Measurements from ENCODE around the gene VILL.

The VILL gene

DNA sequence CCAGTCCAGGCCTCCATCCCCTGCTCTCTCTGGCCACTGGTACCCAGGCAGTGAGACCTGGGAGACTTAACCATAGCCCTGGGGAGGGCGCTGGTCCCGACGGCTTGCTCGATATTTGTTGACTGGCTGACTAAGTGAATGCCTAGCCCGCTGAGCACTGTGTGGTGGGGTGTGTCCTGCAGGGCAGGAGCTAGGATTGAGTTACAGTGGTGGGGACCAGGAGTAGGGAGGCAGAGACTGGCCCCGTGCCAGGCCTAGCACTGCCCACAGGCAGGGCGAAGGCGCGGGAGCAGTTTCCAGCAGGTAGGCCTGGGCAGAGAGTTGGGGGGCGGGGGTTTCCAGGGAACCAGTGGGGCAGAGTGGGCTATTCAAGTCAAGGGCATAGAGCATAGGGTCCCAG is at the start of gene VILL:
Gene VILL (plus strand): TSS at position 260 of the 400 bp plus-strand sequence. CDS start 2,887 bp downstream, outside the sequence.
- peak; percentile 47 for DNase-seq

DNA sequence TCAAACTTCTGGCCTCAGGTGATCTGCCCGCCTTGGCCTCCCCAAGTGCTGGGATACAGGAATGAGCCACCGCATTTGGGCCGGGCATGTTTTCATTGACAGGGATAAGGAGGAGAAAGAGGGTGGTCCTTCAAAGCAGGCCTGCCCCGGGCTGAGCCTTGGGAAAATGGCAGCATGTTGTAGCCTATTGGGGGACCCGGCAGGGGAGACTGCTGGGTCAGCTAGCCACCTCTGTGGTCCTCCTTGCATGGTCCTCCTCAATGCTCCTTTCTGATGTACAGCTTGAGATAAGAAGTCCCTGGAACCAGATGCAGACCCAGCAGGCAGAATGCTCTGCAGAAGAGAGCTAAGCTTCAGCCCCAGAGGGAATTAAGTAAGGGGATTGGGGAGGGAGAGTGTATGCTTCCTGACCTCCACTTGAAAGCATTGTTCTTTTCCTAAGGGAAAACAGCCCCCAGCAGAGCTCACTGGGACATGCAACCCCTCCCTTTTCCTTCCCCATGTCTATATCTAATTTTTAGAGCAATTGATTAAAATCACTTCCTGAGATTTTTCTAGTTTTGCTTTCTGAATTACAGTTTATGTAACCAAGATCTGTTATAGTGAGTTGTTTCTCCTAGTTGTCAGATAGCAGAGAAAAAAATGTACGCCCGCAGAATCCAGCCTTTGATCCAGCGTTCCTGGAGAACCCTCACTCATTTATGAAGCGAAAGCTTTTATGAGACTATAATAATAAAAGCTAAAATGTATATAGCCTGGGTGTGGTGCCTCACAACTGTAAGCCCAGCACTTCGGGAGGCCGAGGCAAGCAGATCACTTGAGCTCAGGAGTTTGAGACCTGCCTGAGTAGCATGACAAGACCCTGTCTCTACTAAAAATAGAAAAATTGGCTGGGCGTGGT is 48.7 kb upstream of the VILL start:
- DNase-seq: no peak

DNA sequence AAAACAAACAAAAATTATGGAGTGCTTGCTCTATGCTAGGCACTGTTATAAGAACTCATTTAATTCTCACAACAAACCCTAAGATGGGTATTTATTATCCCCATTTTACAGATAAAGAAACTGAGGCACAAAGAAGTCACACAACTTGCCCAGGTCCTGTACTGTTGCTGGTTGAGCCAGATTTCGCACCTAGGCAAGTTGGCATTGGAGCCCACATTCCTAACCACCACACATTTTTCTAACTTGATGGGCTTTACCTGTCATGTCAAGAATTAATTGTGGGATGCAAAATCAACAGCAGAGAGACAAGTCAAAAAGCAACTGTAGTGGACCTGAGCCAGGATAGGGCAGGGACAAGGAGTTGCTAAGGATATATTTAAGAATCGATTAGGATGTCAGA is 47.9 kb upstream of the VILL start:
- DNase-seq: no peak

DNA sequence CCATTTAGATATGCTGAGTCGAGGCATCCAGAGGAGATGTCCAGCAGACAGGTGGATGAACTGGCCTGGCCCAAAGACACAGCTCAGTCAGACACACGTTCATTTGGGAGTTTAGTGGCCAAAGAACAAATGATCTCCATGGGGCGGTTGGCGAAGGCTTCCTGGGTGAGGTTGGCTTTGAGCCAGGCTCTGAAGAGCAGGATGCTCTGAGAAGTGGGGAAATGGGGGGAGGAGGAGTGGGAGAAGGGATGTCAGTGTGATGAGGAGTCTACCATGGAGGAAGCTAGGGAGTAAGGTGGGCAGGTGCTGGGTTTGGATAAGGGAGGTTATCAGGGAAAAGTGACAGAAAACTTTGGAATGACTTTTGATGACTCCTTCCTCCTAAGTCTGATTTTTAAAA is 47.5 kb upstream of the VILL start:
- DNase-seq: no peak

DNA sequence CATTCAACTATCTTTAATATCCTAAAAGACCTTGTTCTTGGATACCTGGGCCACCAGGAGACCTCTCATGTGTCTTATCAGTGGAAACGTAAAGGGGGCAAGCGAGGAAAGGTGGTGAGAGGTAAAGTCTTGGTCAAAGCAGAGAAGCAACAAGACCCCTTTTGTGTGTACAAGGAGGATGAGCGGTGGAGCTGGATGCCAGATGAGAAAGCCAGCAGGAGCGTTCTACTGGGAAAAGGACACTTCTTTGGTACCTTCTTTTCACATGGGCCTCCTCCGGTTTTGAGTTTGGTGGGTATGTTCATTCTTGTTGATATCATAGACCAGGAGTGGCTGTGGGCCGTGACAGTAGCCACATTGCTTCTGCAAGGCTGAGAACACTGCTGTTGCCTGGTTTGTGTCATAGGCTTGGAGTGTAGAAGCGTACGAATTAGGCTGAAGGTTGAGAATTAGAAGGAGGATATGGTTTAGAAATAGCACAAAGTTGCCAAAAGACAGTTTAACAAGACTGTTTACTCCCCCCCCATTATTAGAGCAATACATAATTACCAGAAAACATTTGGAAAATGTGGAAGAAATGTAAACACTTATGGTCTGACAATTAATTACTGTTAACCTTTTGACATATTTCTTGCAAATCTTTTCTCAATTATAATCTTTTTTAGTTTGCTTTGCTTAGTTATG is 46.8 kb upstream of the VILL start:
- no peak for DNase-seq

DNA sequence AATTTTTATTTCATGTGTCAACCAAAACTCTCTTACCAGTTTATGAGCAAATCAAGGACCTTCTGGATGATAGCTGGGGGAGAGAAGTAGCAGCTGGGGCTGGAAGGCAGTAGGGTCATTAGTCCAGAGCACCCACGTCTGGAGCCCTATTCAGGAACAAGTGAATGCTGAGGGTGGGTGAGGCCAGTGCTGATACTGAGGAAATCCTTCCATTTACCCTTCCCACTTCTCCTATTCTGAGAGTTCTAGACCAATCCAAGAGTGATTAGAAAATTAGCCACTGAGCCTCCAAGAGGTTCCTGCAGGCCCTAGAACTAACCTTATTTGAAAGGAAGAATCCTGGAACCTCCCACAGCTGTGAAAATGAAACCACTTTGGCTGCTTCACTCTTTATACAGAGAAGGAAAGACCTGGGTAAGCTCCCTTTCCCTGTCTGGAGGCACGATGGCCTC is 46.2 kb upstream of the VILL start:
- no peak for DNase-seq

DNA sequence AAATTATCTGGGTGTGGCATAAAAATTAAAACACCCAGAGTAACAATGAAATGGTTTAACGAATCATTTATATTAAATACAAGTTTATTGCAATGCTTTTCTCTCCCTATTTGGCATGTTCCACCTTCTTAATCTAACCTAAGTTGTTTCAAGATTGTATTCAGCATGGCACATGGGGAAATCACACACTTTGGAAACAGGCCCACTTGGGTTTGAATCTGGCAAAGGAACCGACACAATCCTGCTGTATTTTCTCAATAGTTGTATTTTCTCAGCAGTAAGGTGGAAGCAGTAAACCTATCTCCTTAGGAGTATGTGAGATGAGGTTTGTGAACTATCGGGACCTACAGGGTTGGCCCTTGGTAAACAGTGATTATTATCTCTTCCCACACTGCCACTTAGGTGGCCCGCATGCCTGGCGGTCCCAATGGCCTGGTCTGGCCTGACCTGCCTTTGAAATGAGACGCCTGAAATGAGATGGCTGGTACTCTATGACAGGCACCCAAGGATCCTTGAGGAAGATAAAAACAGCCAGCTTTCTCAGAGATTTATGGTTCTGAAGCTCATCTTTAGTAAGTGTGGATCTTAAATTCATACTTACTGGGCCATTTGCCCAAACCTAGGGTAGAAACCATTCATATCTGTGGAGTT is 45.3 kb upstream of the VILL start:
- DNase-seq: no peak

DNA sequence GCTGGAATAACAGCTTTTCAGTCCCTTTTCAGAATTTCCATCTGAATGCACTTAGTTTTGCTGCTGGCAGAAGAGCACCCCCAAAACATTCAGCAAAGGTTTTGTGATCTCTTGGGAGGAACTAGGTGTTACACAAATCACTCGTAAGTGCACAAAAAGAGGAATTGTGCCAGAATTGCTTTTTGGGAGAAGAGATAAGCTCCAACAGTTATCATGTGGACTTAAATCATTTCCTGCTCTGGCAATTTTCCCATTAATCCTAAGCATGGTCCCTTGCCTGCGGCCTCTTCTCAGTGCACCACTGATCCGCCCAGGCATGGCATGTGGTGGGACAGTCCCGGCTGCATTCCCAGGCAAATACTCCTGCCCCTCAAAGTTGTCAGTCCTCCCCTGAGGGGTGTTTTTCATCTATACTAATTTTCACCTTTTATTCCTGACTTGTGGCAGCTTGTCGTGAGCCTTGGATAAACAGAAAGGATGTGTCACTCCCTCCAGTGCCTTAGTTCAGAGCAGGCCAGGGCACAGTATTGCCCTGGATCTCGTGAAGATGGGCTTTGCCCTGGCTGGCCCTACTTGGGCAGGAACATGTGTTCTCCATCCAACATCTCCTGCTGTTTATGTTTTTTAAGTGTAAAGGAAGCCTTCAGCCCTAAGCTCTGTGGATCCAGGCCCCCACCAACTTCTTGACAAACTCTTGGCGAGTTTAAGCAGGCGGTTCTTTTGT is 44.6 kb upstream of the VILL start:
- no peak for DNase-seq

DNA sequence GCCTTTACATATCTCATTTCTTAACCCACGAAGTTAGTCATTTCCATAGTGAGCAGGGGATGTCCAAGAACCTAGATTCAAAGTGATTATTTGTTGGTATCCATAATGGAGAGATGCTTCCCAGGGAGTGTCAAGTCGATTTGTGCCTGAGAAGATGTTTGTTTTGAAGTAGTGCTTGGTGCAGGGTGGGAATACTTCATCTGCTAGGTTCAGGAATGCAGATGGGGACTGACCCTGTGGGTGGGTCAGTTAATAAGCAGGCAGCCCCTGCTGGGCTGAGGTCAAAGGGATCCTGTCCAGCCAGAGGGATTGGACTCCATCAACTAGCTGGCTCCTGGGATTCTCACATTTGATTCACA is 44.1 kb upstream of the VILL start:
- DNase-seq: no peak

DNA sequence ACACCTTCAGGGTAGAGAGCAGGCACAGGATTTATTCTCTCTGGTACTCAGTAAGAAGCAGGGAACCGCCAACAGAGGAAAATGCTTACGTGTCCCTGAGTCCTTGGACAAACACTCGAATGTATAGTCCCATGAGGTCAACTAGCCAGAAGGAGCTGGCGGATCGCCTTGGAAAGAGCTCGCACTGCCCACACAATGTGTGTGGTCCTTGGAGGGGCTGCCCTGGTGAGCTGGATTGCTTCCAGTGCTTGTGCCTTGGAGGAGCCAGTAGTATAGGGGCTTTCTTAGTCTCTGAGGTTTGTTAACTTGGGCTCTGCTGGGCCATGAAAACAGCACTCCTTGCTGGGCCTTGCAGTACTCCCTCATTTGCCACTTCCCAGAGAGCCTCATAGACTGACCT is 40.7 kb upstream of the VILL start:
- DNase-seq: no peak

DNA sequence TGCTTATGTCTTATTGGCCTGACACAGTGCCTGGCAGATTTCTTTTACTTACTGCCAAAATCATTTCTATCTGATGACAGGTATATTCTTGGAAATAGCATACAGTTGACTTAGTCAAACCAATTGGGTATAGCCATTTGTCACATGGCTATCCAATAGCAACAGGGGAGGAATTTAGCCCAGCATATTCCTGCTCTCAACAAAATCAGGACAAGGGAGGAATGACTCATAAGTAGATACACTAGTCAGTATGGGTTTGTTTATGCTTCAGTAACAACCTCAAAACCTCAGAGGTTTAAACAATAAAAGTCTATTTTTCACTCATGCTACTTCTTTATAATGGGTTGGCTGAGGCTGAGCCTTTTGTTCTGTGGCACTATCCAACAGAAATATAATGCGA is 38.0 kb upstream of the VILL start:
- DNase-seq: no peak

DNA sequence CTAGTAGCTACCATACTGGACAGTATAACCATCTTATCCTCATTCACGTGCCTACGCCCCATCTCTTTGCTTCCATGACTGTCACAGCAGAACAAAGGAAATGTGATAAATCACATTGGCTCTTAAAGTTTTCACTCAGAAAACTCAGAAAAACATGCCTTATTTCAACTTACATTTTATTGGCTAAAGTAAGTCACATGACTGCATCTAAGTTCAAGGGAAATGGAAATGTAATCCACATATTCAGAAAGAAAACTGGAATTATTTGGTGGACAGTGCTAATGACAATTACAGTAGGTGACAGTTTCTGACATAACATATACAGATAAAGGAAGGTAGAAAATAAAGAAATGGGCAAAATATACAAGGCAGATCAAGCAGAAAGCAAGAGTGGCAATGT is 37.4 kb upstream of the VILL start:
- no peak for DNase-seq

DNA sequence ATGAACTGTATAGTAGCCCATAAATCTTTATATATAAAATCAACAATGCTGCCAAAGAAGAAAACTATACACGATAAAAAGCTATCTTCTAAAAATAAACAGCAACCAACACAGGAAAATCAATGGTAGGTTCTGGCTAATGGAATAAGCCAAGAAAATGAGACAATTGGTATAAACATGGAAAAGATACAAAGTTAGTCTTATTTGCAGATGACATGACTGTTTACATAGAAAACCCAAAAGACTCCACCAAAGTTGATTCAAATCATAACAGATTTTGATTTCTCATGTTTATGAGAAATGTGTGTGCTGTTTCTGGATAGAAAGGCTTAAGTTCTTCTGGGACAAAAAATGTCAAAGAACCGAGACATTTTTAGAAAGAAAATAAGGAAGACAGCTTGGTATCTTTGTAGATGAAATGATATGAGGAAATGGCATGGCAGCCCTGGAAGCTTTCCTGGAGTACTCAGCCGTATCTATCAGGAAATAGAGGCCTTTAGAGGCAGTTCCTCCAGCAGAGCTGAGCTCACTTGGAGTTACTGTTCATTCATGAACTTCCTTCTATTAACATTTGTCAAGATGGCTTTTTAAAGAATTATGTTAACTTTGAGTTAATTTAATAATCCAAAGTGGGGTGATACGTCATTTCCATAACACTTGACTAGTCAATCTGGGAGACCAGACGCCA is 36.7 kb upstream of the VILL start:
- no peak for DNase-seq

DNA sequence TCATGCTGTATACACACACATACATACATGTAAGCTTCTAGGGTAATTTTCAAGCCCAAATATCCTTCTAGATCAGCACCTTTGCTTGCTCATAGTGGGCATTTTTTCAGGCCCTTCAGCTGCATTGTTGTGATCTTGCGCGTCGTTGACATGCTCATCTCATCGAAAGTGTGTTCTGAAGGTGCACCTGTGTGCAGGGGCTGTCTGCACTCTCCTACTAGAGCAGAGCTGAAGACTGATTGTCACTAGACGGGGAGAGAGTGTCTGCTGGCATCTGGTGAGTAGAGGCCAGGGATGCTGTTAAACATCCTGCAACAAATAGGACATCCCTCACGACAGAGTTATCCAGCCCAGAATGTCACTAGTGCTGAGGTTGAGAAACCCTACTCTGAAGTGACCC is 35.7 kb upstream of the VILL start:
- no peak for DNase-seq

DNA sequence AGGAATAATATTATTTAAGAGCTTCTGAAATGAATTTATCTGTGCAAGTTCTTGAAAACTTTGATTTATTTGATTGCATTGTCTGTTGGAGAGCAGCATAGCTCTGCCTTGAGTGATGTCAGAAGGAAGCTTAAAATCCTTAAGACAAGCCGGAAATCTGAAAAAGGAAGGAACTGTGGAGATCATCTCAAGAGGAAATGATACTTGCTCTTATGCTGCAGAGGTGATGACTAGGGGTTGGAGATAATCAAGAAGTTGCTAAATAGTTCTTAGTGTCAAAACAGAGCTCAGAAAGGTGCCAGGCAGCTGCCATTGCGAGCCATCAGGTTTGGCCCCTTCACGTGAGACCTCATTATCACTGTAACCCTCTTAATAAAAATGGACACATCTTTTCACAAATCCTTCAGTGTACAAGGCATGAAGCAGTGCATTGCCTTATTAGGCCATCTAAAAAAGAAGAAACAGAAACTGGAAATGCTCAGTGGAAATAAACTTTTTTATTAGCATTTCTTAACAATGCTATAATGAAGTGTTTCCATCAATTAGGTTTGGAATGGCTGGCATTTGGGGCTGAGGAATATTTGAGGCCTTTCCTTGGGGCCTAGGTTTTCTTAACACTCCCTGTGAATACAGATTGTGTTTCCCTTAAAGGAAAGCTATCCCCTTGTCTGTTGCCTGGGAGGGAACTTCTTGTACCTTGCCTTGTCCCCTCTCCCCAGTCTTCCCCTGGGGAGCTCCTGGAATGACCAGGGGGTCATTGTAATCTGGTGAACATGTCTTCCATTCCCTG is 34.5 kb upstream of the VILL start:
- DNase-seq: no peak

DNA sequence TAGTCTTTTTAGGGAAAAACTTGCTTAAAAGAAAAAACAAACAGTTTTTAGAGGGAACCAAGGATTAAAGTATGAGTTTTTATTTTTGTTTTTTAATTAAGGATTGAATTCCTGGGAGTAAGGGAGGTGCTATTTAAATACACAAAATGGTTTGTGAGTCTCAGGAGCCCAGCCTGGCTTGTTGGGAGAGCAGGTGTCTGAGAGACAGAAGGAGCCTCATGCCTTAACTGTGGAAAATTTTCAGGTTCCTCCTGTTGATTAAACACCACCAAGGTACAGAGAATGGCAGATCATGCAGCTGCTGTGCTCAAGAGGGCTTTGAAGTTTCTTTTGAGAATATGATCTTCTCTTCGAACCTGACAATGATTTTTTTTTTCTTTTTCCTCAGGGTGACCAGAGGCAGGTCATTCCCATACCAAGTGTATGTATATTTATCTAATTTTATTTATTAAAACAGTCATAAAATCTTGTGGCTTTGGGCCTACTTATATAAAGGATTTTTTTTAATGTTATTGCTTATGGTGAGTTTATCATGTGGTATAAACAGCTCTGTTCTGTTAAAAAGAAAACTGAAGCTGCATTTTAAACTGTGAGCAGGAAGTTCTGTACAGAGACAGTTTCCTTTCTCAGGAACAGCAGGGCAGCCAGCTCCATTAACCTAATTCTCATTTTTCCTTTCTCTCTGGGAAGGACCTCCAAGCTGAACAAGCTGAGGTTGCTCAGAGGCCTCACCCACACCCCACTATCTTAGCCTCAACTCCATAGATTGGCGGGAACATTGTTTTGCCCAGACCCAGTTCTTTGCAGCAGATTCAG is 33.7 kb upstream of the VILL start:
- DNase-seq: no peak

DNA sequence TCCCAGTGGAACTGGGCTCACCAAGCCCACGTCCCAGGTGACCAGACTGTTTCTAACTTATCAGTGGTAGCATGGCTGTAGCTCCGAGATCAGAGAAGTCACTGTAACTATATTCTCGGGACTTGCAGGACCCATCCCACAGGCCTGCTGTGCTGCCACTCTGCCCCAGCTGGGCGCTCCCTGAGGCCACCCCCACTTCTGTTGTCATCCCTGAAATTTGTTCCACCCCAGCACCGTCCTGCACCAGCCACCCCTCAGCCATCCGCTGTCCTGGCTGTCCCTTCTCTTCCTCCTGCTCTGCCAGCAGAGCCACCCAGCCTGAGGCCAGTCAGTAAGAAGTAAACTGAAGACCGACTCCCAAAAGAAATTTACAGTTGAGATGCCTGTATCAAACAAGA is 33.0 kb upstream of the VILL start:
- no peak for DNase-seq

DNA sequence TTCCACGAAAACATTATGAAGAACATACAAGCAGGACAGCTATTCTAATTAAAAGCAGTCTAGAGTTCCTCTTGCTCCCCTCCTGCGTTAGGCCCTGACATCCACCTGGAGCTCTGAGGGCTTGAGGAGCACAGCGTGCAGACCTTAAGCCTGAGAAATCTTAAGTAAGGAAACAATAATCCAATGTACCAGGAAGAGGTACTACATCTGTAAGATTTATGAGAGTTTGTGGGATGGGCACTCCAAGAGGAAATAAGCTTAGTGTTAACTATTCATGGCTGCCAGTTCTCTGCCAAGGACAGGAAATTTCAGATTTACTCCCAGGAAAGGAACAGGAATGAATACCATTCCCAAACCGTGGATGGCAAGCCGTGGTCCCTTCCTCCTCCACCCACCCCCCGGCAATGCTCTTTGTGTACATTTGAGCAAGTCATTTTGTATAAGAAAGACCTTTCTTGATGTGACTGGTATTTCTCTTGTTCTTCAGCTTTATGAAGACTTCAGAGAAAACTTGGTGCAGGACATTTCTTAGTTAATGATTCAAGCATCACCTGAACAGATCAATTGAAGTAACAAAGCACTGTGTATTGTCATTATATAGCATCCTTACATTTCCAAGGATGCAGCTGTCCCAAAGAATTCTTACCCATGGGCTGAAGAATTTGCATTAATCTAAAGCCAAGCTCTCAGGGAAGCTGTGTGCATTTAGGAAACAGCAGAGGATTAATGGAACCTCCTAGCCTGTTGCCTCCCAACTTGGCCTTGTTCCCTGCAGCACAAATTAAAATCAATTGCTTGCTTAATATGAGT is 28.8 kb upstream of the VILL start:
- no peak for DNase-seq

DNA sequence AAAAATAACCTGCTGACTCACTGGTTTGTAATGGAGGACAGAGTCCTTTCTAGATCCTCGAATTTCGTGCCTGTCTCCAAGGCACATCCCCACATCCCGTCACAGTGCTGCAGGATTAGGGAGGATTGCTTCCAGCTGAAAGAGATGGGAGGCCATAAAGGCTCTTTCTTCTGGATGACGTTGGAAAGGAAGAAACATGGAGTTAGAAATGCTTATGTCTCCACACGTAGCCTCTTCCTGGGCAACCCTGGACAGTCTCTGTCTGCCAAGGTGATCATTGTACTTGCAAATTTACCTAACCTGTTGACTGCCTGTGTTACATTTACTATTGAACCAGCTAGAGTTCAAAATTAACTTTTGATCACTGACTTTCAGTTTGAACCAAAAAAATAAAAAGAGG is 27.6 kb upstream of the VILL start:
- no peak for DNase-seq

DNA sequence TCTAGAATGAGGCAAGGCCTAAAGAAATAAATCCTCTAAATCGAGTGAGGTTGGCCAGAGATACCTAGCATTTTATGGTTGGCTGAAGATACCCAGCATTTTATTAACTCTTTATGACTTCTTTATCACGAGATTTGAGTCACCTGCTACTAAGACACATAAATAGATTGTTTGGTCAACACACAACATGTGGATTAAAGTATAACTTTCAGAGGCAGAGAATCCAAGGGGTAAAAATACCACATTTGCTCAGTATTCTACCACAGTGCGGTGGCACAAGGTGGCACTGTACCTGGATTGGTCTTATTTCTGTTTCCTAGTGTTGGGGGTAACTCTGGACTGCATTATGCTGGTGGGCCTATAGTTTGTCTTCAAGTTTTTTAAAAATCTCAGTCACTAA is 27.0 kb upstream of the VILL start:
- no peak for DNase-seq
